ENCODE measurements around the gene EIF4G2.

Gene EIF4G2

DNA sequence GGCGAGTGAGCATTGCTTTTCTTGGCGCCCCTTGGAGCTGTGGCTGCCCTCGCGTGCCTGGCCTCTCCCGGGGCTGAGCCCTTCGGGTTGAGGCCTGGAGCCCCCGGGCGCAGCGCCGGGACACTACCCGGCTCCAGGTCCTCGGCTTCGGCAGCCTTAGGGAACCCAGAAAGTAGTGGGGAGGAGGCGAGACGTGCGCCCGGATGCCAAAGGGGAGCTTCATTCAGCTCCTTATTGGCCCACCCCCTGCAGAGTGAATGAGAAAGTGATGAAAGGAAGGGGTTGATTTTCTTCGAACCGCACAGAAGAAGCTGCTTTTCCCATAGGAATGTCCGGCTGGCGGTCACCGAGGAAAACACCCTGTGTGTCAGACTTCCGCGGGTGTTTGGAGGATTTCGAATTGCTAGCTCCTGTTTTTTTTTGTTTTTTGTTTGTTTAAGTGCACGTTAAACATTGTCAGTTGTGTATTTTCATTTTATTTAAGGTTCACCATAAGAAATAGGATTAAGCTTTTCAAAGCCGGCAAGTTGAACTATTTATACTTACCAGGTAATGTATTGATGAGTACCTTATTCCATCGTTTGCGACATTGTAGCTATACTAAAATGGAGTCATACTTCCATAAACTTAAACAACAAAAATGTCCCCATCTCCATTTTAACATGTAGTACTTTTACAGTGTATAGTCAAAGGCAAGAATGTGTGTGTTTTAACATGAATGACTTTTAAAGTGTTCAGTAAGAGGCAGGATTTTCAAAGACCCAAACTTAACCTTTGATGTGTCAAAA, 841 bp upstream of the EIF4G2 start:
- DNase-seq (ENCODE audit: low read depth in 2 of 3, low spot score in 2 of 3): no peak

DNA sequence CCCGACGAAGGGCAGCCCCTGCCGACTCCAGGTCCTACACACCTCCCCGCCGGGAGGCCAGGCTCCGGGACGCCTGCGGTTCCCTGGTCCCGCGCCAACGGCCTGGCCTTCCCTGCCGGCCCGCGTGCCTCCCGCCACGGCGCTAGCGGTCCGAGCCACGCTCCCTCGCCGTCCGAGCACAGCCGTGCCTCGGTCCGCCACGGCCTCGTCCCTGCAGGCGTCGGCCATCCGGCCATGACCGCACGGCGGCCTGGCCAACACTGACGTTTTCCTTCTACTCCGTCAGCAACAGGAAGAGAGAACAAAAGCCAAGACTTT, 532 bp downstream of the EIF4G2 start:
- DNase-seq (ENCODE audit: low read depth in 2 of 3, low spot score in 2 of 3): peak in 1 of 3 experiments; percentile 23

DNA sequence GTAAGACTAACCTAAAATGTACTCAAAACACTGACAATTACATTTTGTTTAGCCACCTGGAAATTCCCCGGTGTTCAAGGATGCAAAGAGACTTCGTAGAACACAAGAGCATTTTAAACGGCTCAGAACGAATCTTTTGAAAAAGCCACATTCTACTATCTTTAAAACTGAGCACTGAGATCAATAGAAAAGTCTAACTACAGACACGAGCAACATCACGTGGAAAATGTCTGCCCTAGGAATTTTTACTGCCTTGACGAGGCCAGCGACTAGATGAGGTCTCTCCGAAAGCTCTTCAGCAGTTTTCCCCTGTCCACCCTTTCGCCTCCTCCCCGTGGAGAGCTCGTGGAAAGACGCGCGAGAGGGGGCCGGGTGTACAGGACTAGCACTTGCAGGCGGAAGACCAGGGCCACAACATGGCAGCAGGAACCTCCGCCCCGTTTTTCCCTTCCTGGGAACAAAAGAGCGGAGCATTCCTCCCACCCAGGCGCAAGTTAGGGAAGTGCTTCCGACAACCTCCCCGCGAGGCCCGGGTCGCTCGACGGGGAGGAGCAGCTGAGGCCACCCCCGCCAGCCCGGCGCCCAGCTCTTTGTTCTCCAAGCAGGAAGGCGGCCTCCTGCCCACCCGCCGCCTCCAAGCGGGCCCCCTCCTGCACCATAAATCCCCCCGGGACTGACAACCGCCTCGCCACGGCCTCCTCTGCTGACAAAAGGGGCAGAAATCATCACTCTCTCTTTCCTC, 1.1 kb downstream of the EIF4G2 start:
- peak in 2 of 3 experiments; percentile 16 to 18 for DNase-seq (ENCODE audit: low read depth in 2 of 3, low spot score in 2 of 3)

DNA sequence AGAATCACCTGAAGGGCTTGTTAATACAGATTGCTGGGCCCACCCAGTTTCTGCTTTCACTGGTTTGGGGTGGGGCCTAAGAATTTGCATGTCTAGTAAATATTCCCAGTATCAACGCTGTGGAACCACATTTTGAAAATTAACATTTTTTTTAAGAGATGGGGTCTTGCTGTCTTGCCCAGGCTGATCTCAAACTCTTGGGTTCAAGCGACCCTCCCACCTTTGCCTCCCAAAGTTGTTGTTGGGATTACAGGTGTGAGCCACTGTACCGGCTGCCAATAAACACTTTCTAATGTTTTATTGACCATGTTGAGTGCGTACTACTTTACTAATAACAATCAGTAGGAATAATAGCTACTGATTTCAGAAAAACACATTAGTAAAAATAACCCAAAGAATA, 2.5 kb downstream of the EIF4G2 start:
- DNase-seq (ENCODE audit: low read depth in 2 of 3, low spot score in 2 of 3): no peak

DNA sequence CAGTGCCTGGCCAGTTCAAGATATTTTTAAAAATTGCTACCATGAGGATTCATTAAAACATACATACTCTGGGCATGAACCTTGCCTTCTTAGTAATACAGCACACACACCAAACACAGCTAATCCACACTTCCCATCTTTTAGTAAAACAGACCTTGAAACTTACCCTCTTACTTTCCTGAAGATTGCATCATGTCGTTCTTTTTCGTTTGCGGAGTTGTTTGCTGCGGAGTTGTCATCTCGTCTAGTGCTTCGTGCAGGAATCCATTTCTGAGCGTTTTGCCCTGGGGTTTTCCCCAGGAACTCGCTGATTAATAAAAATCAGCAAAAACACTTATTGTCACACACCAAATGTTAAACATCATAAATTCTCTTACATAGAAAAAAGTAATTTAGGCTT, 3.0 kb downstream of the EIF4G2 start:
- DNase-seq (ENCODE audit: low read depth in 2 of 3, low spot score in 2 of 3): no peak

DNA sequence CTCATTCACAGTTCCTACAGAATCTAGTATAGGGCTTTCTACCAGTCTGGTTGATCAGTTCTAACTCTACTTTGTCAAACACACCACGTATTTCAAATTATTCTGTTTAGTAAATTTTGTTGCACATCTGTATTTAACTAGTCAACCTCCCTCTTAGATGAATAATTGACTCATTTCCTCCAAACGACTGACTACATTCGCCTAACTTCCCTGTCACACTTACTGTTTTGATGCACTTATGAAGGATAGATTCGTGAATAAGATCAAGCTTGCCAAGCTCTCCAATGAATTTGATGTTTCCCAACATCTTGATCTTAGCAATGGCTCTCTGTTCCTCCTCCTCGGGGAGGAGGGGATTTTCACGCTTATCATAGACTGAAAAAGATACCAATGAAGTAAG, 5.0 kb downstream of the EIF4G2 start:
- no peak for DNase-seq (ENCODE audit: low read depth in 2 of 3, low spot score in 2 of 3)

DNA sequence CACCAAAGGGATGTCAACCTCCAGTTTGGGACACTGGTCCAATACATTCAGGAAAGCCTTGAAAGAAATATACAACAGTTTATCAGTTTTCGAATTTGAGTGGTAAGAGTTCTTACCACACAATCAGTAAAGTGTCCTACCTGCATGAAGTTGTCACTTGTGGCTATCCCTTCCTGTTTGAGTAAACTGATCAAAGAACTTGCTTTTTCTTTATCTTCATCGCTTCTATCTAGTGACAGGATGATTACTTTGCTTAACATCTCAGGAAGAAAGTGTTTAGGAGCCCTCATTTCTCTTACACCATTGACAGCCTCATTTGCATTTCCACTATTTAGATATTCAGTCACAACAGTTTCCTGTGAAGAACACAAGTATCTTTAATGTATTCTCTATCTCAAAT, 8.4 kb downstream of the EIF4G2 start:
- no peak for DNase-seq (ENCODE audit: low read depth in 2 of 3, low spot score in 2 of 3)

DNA sequence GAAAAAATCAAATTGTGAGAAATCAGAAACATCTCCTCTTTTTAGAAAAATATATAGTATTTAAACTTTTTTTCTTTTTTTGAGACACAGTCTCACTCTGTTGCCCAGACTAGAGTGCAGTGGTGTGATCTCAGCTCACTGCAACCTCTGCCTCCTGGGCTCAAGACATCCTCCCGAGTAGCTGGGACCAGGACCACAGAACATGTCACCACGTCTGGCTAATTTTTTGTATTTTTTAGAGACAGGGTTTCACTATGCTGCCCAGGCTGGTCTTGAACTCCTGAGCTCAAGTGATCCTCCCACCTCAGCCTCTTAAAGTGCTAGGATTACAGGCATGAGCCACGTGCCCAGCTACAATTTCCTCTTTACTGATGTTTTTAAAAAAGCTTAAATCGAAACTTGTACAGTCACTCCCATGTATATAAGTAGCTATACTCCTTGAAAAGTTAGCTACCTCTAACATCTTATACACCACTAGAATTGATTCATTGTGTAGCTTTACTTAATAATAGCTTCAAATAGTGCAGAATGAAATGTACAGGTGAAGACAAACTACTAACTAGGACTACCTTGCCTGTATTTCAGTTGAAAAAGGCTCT, 10.3 kb downstream of the EIF4G2 start:
- DNase-seq (ENCODE audit: low read depth in 2 of 3, low spot score in 2 of 3): no peak

DNA sequence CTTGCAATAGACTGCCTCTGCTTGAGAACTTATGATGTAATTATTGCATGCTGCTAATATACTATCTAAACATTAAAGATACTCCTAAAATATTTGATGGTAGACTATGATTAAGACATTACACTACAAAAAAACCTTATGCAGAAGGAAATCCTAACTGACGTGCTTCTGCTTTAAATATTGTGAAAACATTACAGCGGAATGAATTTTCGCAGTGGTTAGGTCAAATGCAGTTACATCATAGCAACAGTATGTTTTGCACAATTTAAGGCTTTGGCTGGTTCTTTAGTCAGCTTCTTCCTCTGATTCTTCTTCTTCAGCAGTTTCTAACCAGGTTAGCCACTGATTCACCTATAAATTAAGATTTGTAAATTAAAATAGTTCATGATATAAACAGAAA, 11.2 kb downstream of the EIF4G2 start:
- DNase-seq (ENCODE audit: low read depth in 2 of 3, low spot score in 2 of 3): no peak

DNA sequence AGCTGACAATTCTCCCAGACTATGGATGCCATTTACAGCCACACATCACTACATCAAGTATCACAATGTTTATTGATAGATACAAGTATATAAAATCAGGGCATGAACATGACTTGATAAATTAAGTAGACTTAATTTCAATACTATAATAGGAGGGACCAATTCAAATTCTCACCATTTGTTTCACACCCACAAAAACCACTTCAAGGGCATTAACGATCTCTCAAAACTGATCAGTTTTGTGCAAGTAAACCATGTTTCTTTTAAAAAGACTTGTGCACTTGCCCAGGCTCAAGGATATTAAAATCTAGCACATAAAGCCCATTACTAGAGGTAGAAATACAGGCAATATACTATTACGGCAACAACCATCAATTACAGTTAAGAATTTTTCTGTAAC, 11.7 kb downstream of the EIF4G2 start:
- no peak for DNase-seq (ENCODE audit: low read depth in 2 of 3, low spot score in 2 of 3)

DNA sequence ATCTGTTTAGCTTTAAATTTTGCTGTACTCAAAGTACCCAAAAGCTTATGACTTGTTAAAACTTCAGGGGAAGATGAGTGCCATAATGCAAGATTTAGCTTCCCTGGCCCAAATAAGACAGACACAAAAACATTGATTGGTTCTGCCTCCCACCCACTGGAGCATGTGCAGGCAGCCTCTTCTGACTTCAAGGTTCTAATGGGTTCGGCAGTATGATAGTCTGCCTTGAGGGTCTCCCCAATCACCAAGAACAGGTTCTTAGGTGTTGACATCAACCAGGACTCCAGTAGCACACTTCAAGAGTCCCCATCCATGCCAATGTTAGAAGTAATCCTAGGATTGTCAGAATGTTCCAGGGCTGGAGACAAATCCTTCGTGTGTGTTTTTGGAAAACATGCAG, 12.5 kb downstream of the EIF4G2 start:
- DNase-seq (ENCODE audit: low read depth in 2 of 3, low spot score in 2 of 3): no peak

DNA sequence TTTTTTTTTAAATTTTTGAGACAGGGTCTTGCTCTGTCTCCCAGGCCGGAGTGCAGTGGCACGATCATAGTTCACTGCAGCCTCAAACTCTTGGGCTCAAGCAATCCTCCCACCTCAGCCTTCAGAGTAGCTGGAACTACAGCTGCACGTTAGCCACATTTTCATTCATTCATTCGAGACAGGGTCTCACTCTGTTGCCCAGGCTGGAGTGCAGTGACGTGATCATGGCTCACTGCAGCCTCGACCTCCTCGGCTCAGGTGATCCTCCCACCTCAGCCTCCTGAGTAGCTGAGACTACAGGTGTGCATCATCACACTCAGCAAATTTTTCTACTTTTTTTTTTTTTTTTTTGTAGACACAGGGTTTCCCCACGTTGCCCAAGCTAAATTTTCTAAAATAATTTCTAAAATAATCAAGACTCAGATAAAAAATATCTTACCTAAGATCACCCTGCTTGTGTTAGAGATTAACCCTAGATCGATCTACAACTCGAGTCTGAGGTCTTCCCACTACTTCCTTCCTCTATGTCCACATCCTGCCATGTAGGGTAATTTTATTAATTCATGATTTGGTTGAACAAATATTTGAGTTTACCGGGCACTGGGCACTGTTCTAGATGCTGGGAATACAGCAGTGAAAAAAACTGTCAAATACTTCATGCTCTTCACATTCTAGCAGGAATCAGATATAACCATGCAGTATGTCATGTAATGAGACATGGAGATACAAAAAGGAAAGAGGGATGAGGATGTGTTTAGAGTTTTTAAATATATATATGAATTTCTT, 15.1 kb downstream of the EIF4G2 start:
- no peak for DNase-seq (ENCODE audit: low read depth in 2 of 3, low spot score in 2 of 3)

DNA sequence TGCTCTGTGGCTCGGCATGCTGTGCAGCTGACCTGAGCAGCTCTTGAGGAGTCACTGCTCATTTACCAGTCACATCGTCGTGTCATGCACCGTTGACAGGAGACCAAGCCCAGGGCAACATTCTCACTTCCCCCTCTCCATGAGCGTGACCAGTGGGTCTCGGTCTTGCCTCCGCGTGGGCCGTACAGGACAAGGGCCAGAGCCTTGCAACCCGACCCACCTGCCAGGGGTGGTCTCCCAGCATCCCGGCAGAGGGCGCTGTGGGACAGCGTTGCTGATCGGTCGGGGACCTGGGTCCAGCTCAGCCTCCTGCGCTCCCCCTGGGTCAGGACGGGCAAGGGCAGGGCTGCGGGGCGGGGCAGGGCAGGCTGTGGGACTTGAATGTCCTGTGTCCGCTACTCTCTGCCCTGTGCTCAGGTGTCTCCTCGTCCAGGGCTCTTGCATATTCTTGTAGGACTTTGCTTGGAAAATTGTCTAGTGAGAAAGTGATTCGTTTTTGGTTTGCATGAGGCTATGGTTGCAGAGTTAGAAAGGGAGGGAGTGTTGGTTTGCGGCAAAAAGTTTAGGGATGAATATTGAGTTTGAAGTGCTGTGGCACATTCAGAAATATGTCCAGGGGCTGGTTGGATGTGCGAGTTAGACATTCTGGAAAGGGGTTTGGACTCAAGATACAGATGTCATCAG, 16.2 kb downstream of the EIF4G2 start:
- peak; percentile 57 to 87 (median 86) for DNase-seq (ENCODE audit: low read depth in 2 of 3, low spot score in 2 of 3)

DNA sequence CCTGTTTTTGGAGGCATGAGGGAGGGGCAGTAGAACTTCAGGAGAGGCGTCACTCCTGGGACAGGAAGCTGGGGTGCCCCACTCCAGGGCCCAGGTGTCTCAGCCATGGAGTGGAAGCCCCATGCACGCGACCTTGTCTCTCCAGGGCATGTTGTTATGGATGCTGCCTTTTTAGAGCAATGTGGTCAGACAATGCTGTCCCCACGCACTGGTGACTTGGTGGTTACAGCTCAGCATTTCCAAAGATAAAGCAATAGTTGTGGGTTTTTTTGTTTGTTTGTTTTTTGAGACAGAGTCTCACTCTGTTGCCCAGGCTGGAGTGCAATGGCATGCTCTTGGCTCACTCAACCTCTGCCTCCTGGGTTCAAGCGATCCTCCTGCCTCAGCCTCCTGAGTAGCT, 22.3 kb downstream of the EIF4G2 start:
- DNase-seq (ENCODE audit: low read depth in 2 of 3, low spot score in 2 of 3): no peak

DNA sequence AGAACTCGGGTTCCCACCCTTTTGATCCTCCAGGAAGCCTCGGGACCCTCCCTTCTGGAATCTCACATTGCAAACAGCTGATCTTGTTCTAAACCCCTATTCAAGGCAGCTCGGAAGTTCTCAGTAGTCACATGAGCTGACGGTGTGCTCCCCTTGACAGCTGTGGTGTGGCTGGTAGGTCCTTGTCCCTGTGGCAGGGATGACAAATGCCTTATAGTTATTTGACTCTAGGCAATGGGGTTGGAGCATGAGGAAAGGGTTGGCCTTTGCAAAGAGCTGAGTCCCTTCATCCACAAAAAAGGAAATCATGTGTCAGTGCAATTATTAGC, 23.6 kb downstream of the EIF4G2 start:
- DNase-seq (ENCODE audit: low read depth in 2 of 3, low spot score in 2 of 3): no peak

DNA sequence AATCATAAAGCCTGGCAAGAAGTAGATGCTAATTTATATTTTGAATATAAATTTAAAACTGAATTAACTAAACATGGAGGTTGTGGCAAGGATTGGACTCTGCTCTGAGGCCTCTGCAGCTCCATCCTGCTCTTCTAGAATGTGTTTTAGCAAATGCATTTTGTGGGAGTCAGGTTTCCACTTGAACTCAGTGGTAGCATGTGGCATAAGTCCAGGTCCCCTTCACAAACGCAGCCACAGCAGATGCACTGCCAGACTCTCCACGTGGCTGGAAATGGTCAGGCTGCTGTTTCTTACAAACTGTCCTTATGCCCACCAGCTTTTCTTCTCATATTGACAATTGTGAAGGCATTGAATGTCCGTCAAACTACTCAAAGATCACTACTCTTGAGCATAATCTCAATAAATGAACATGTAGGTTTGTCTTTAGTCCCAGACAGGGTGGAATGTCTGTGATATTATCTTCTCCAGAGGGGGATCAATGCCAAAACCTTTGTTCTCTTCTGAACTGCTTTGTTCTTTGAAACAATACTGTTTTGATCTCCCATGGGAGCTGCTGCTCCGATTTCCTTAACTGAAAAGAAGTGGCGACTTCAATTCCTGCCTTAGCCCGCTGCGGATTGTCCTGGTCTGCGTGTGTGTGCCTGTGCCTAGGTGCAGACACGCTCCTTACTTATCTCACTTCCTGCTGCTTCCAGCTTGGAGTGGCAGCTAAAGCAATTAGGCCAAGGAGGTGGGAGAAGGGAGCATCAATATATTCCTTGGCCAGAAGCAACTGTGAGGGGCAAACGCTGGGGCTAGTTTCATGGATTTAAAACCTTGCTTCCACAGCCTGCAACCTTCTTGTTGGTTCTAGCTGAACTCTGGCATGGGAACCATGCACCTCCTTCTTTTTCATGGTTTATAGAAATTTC, 24.2 kb downstream of the EIF4G2 start:
- no peak for DNase-seq (ENCODE audit: low read depth in 2 of 3, low spot score in 2 of 3)

DNA sequence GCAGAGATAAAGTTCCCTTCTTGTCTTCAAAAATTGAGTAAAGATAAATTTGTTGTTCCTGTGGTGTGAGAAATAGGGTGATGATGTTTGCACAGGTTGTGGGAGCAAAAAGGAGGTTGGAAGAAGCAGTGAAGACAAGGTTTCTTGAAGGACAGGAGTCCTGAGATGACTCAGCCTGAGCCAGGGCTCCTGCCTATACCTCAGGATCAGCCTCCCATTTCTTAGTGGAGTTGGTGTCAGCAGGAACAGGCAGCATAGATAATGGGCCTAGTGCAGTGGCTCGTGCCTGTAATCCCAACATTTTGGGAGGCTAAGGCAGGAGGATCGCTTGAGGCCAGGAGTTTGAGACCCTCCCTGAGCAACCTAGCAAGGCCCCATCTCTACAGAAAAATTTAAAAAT, 28.7 kb downstream of the EIF4G2 start:
- no peak for DNase-seq (ENCODE audit: low read depth in 2 of 3, low spot score in 2 of 3)

DNA sequence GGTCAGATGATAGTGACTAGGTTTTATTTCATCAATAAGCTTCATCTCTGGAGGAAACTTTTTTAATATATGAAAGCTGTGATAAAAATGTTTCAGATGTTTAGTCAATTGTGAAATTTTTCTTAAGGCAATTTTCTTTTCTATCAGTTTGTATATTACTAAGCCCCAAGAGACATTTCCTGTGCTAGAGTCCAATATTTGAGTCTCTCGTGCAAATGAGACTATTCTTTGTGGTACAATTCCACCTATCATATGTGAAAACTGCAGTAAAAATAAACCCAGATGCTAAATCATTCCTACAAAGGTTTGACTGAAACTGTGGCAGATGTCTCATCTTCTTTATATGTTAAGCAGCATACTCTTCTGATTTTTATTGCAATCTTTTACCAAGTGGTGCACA, 29.6 kb downstream of the EIF4G2 start:
- DNase-seq (ENCODE audit: low read depth in 2 of 3, low spot score in 2 of 3): no peak

DNA sequence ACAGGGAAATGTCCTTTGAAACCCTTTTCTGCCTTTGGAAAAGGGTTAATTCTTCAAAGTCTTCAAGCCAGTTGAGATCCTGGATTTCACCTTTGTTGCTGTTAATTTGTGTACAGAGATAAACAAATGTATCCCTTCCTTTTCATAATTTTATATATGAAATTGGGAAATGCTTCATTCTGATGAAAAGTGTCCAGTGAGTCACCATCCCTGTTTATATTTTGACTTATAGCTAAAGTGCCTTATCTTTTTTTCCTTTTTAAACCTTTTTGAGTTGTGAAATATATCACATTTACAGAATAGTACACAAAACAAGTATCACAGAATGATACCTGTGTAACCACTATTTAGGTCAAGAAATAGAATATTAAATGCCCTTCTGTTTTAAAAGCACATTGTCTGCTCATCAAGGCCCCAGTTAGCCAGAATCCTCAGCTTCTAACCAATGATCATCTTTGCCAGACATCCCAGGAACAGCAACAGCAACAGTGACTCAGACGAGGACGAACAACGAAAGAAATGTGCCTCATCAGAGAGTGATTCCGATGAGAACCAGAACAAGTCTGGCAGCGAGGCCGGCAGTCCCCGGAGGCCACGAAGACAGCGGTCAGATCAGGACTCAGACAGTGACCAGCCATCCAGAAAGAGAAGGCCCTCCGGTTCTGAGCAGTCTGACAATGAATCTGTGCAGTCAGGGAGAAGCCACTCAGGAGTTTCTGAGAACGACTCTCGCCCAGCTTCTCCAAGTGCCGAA, 30.3 kb downstream of the EIF4G2 start:
- DNase-seq (ENCODE audit: low read depth in 2 of 3, low spot score in 2 of 3): no peak

DNA sequence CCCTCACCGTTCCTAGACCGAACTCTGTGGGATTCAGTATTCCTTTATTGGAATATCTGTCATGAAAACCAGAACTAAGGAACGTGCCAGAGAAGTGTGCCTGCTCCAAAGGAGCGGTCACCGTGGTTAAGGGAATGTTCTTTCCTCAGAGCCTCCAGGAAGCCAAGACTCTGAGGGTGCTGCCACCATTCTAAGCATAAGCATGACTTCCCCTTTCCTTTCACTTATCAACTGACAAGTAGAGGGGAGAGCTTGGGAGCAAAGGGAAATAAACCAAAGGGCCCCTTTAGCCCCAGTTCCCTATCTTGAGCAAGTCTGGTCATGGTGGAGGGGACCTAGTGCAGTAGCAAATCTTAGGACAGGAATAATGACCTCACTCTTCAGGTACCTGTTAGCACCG, 30.9 kb downstream of the EIF4G2 start:
- no peak for DNase-seq (ENCODE audit: low read depth in 2 of 3, low spot score in 2 of 3)
